Measurements from ENCODE around the gene DIRAS1. TPM values are rescaled to one million over a fixed set of nuclear protein-coding genes. Genes with fewer than 3 reads are reported as not detected.

Gene DIRAS1
- total and polyA plus RNA-seq, 2 experiments from 2014 or later: 2.8 to 18.6 TPM

DNA sequence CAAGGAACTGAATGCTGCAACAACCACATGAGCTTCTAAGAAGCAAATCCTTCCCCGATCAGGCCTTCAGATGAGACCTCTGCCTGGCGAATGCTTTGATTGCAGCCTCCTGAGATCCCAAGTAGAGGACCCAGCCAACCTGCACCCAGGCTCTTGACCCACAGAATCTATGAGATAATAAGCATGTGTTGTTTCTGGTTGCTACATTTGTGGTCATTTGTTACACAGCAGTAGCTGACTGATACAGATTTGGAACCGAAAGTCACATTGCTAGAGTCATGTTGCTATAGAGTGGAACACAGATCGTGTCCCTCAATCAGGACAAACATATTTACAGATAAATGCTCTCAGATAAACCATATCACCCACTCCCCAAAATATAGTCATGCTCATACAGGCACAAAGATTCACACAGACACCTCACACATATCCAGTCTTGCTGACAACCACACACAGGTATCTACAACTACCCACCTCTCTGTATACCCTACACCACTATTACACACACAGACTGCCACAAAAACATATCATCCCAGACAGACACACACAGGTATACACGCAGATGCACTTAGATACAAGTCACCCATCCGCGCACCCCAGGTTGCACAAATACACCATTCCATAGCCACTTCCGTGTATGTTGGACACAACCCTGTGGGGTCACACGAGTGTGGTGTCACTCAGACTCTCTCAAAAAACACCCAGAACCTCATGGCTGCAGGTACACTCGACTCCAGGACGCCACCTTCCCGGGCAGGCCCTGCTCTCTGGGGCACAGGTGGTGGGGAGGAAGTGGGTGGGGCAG, 5.5 kb downstream of the DIRAS1 start:
- H3K4me3 Mint-ChIP-seq: no peak overlapping the region; the same call in 2 of the 3 replicates
- H3K9me3 Mint-ChIP-seq: peaks cover 14% of the 10 kb centered on the region
- peaks cover 20% of the 10 kb centered on the region for H3K36me3 Mint-ChIP-seq (ENCODE audit: low read depth)
- Histone ChIP-seq H3K27me3 (ENCODE audit: insufficient read depth) (no peaks in the 10 kb centered on the region), H2AFZ (no peak overlapping the region), H3K4me2 (no peak overlapping the region), H3F3A (replicated peaks; ENCODE audit: low read depth) (0 out of 2 replicates have a peak, but pooled peaks cover 5% of the 10 kb centered on the region), H3K36me3 (ENCODE audit: insufficient read depth) (no peaks in the 10 kb centered on the region), H4K20me1 (replicated peaks; ENCODE audit: insufficient read depth) (no peaks in the 10 kb centered on the region), H3K9me2 (ENCODE audit: insufficient read depth) (no peaks in the 10 kb centered on the region), H3K4me1 (ENCODE audit: insufficient read depth) (peaks cover 12% of the 10 kb centered on the region; the same call in 1 of the 2 replicates), H3K79me2 (replicated peaks; ENCODE audit: insufficient read depth) (no peaks in the 10 kb centered on the region), H3K27ac (ENCODE audit: low read depth) (no peak overlapping the region), H3K4me3 (no peak overlapping the region)
- TF ChIP-seq ZNF462 (CRISPR knock-in tag; IDR thresholded peaks at IDR 0.05) (no peak), CREB1 (CRISPR knock-in tag; IDR thresholded peaks at IDR 0.05; ENCODE audit: low read depth) (no peak), EZH2phosphoT487 (IDR thresholded peaks at IDR 0.05; ENCODE audit: unreplicated experiment) (no peak), POLR2AphosphoS5 (IDR thresholded peaks at IDR 0.05; ENCODE audit: low read depth) (no peak), CTCF (conservative IDR thresholded peaks at IDR 0.05; ENCODE audit: low read depth in 2 of 2) (no peak), ZNF114 (CRISPR knock-in tag; IDR thresholded peaks at IDR 0.05) (no peak), JUNB (IDR thresholded peaks at IDR 0.05; ENCODE audit: unreplicated experiment) (no peak), ZNF331 (CRISPR knock-in tag; IDR thresholded peaks at IDR 0.05; ENCODE audit: low read depth) (no peak), STAT1 (IDR thresholded peaks at IDR 0.05; ENCODE audit: unreplicated experiment) (no peak), EZH2 (IDR thresholded peaks at IDR 0.05; ENCODE audit: low read depth, unreplicated experiment) (no peak), NANOG (IDR thresholded peaks at IDR 0.05; ENCODE audit: borderline replicate concordance) (no peak)
- TF ChIP-seq, protein P1, sequence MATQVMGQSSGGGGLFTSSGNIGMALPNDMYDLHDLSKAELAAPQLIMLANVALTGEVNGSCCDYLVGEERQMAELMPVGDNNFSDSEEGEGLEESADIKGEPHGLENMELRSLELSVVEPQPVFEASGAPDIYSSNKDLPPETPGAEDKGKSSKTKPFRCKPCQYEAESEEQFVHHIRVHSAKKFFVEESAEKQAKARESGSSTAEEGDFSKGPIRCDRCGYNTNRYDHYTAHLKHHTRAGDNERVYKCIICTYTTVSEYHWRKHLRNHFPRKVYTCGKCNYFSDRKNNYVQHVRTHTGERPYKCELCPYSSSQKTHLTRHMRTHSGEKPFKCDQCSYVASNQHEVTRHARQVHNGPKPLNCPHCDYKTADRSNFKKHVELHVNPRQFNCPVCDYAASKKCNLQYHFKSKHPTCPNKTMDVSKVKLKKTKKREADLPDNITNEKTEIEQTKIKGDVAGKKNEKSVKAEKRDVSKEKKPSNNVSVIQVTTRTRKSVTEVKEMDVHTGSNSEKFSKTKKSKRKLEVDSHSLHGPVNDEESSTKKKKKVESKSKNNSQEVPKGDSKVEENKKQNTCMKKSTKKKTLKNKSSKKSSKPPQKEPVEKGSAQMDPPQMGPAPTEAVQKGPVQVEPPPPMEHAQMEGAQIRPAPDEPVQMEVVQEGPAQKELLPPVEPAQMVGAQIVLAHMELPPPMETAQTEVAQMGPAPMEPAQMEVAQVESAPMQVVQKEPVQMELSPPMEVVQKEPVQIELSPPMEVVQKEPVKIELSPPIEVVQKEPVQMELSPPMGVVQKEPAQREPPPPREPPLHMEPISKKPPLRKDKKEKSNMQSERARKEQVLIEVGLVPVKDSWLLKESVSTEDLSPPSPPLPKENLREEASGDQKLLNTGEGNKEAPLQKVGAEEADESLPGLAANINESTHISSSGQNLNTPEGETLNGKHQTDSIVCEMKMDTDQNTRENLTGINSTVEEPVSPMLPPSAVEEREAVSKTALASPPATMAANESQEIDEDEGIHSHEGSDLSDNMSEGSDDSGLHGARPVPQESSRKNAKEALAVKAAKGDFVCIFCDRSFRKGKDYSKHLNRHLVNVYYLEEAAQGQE (IDR thresholded peaks at IDR 0.05; ENCODE audit: unreplicated experiment): no peak
- TF ChIP-seq, protein P2, sequence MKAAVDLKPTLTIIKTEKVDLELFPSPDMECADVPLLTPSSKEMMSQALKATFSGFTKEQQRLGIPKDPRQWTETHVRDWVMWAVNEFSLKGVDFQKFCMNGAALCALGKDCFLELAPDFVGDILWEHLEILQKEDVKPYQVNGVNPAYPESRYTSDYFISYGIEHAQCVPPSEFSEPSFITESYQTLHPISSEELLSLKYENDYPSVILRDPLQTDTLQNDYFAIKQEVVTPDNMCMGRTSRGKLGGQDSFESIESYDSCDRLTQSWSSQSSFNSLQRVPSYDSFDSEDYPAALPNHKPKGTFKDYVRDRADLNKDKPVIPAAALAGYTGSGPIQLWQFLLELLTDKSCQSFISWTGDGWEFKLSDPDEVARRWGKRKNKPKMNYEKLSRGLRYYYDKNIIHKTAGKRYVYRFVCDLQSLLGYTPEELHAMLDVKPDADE (IDR thresholded peaks at IDR 0.05): no peak
- ATAC-seq (no peak), DNase-seq (ENCODE audit: low spot score) (no peak)
- H3K27me3 Mint-ChIP-seq (ENCODE audit: insufficient read depth, low read depth, poor library complexity): peaks cover 9% of the 10 kb centered on the region
- H3K27ac Mint-ChIP-seq: no peak overlapping the region
- H3K4me1 Mint-ChIP-seq: peaks cover 6% of the 10 kb centered on the region

Measured in GM23338 (cell line).